HepG2 (cell line): ENCODE data around the gene CFAP100. TPM values are rescaled to one million over a fixed set of nuclear protein-coding genes. Genes with fewer than 3 reads are reported as not detected.

Experiments
- ATF7 ChIP-seq, 2 experiments: fragments of 450-650 bp in 1 of 2; sonication (generic) in 1 of 2; formaldehyde crosslinking in 1 of 2; IDR thresholded peaks; 2 replicates each; pipeline versions ENCODE4 v1.4.0 to v1.6.1; 2016 to 2020; ENCODE audit warnings: antibody characterized with exemption in 1 of 2, mild to moderate bottlenecking in 1 of 2, missing genetic modification reagents in 1 of 2
- ATRX ChIP-seq: sonication (generic); formaldehyde crosslinking; IDR thresholded peaks from 2 replicates; pipeline ENCODE4 v1.4.0; 2020; ENCODE audit warnings: missing genetic modification reagents, borderline replicate concordance
- BCLAF1 ChIP-seq: fragments of 450-650 bp; IDR thresholded peaks from 2 replicates; pipeline ENCODE4 v1.6.1; 2017; ENCODE audit warnings: mild to moderate bottlenecking
- CCAR2 ChIP-seq: fragments of 200-400 bp; formaldehyde crosslinking; optimal IDR thresholded peaks from 2 replicates; pipeline ENCODE3; 2018; ENCODE audit warnings: low read depth, mild to moderate bottlenecking, low read length, moderate library complexity
- FOXJ3 ChIP-seq: sonication (generic); formaldehyde crosslinking; IDR thresholded peaks from 2 replicates; pipeline ENCODE4 v1.4.0; 2020; ENCODE audit warnings: missing genetic modification reagents, mild to moderate bottlenecking, borderline replicate concordance
- GATAD1 ChIP-seq: IDR thresholded peaks from 2 replicates; pipeline ENCODE4 v1.6.1; 2016; ENCODE audit warnings: missing genetic modification reagents, missing compliant biosample characterization
- HMG20B ChIP-seq: conservative IDR thresholded peaks from 2 replicates; pipeline ENCODE4 v1.6.1; 2016; ENCODE audit warnings: missing genetic modification reagents, missing compliant biosample characterization
- IRF1 ChIP-seq: sonication (generic); formaldehyde crosslinking; IDR thresholded peaks from 2 replicates; pipeline ENCODE4 v1.4.0; 2020; ENCODE audit warnings: low read depth, mild to moderate bottlenecking, missing genetic modification reagents
- KDM5A ChIP-seq: fragments of 200-600 bp; sonication (generic); IDR thresholded peaks from 2 replicates; pipeline ENCODE4 v1.7.0; 2018; ENCODE audit warnings: antibody characterized with exemption, mild to moderate bottlenecking, low read length, borderline replicate concordance
- MYPOP ChIP-seq: sonication (generic); formaldehyde crosslinking; IDR thresholded peaks from 2 replicates; pipeline ENCODE4 v1.8.1; 2023; ENCODE audit warnings: mild to moderate bottlenecking, moderate library complexity, missing genetic modification reagents
- RARG ChIP-seq: sonication (generic); formaldehyde crosslinking; IDR thresholded peaks from 2 replicates; pipeline ENCODE4 v1.4.0; 2020; ENCODE audit warnings: low read depth, mild to moderate bottlenecking, missing genetic modification reagents
- SMARCC2 ChIP-seq: fragments of 450-650 bp; IDR thresholded peaks from 2 replicates; pipeline ENCODE4 v1.6.1; 2017; ENCODE audit warnings: antibody characterized with exemption, mild to moderate bottlenecking
- SNAI1 ChIP-seq: sonication (generic); formaldehyde crosslinking; IDR thresholded peaks from 2 replicates; pipeline ENCODE4 v1.5.0; 2020; ENCODE audit warnings: mild to moderate bottlenecking, missing genetic modification reagents, borderline replicate concordance
- SRY ChIP-seq: sonication (generic); formaldehyde crosslinking; IDR thresholded peaks from 2 replicates; pipeline ENCODE4 v1.8.0; 2022; ENCODE audit warnings: mild to moderate bottlenecking, missing genetic modification reagents
- TBL1XR1 ChIP-seq: fragments of 150-350 bp; IDR thresholded peaks from 2 replicates; pipeline ENCODE4 v1.6.1; 2014; ENCODE audit warnings: borderline replicate concordance, low read length; ENCODE audit not compliant: partially characterized antibody
- TBP ChIP-seq: sonication (generic); formaldehyde crosslinking; IDR thresholded peaks from 2 replicates; pipeline ENCODE4 v1.5.0; 2020; ENCODE audit warnings: missing genetic modification reagents
- ZNF17 ChIP-seq: sonication (generic); formaldehyde crosslinking; IDR thresholded peaks from 2 replicates; pipeline ENCODE4 v1.5.0; 2020; ENCODE audit warnings: mild to moderate bottlenecking, missing genetic modification reagents
- ZNF205 ChIP-seq: IDR thresholded peaks from 2 replicates; pipeline ENCODE4 v1.6.1; 2018; ENCODE audit warnings: missing biosample characterization, missing genetic modification reagents
- ZNF274 ChIP-seq: sonication (generic); formaldehyde crosslinking; IDR thresholded peaks from 2 replicates; pipeline ENCODE4 v1.5.1; 2020; ENCODE audit warnings: mild to moderate bottlenecking, missing genetic modification reagents
- ZNF354B ChIP-seq: sonication (generic); formaldehyde crosslinking; IDR thresholded peaks from 2 replicates; pipeline ENCODE4 v1.8.0; 2022; ENCODE audit warnings: mild to moderate bottlenecking, missing genetic modification reagents
- ZNF639 ChIP-seq: conservative IDR thresholded peaks from 2 replicates; pipeline ENCODE4 v1.6.1; 2018; ENCODE audit warnings: missing genetic modification reagents
- polyA plus RNA-seq, 8 experiments: library from polyadenylated mRNA; depleted of rRNA in 3 of 8; stranded (reverse) in 7 of 8; unstranded in 1 of 8; fragments of >200 nt; fragmentation: Illumina TruSeq in 4 of 8; extraction: Trizol in 4 of 8; gene quantifications; 2 replicates each; pipeline versions ENCODE4 v1.2.1 to v1.2.3, GENCODE V29; 2011 to 2016; ENCODE audit warnings: low read depth in 4 of 8, missing spikeins in 1 of 8, mixed read lengths in 1 of 8; ENCODE audit not compliant: insufficient read depth in 1 of 8
- total RNA-seq, 5 experiments: library from RNA; depleted of rRNA; stranded (reverse); fragments of >200 nt; fragmentation: Illumina TruSeq; extraction: Trizol; gene quantifications; 2 replicates each; pipeline ENCODE4 v1.2.3, GENCODE V29; 2016; ENCODE audit warnings: low read depth in 1 of 5

The CFAP100 gene
- total and polyA plus RNA-seq, 2 of the 13 experiments (the other 11 are each of a cell fraction or from before 2014, with no cell fraction given): 0.32 TPM; not detected in 1

- no peak for TF ChIP-seq IRF1 (CRISPR knock-in tag)
- TF ChIP-seq GATAD1 (CRISPR knock-in tag): no peak
- TF ChIP-seq SMARCC2: no peak
- TF ChIP-seq ZNF354B: no peak
- no peak for TF ChIP-seq TBL1XR1
- no peak for TF ChIP-seq CCAR2
- peak; percentile 42; the same call in 1 of the 2 replicates for TF ChIP-seq MYPOP (CRISPR knock-in tag)
- TF ChIP-seq SNAI1 (CRISPR knock-in tag): no peak
- no peak for TF ChIP-seq ZNF639 (CRISPR knock-in tag)
- TF ChIP-seq ATF7 (IDR thresholded peaks at IDR 0.05): no peak
- TF ChIP-seq ATF7 (CRISPR knock-in tag; IDR thresholded peaks at IDR 0.05): no peak
- no peak for TF ChIP-seq HMG20B
- no peak for TF ChIP-seq ZNF205 (CRISPR knock-in tag)
- TF ChIP-seq ZNF17 (CRISPR knock-in tag): no peak
- TF ChIP-seq KDM5A: no peak
- TF ChIP-seq FOXJ3 (CRISPR knock-in tag): no peak
- TF ChIP-seq RARG: no peak
- peak; percentile 62; the same call in 1 of the 2 replicates for TF ChIP-seq ZNF274
- no peak for TF ChIP-seq TBP (CRISPR knock-in tag)
- TF ChIP-seq ATRX (CRISPR knock-in tag): no peak
- no peak for TF ChIP-seq BCLAF1
- 0 out of 2 replicates have a peak, but pooled peaks have one; percentile 32 for TF ChIP-seq SRY (CRISPR knock-in tag)
Measured at GRCh38 chr3:126357295-126358037, 37.2 kb upstream of the CFAP100 start, which contains the start of gene KLF15 (continued).
